ENCODE measurements around the gene PUM1.
"Not testable (repeated sequence)": the region's sequence is repeated elsewhere in the genome, so short reads cannot be mapped to it uniquely, and the experiment has no call there.

DNA sequence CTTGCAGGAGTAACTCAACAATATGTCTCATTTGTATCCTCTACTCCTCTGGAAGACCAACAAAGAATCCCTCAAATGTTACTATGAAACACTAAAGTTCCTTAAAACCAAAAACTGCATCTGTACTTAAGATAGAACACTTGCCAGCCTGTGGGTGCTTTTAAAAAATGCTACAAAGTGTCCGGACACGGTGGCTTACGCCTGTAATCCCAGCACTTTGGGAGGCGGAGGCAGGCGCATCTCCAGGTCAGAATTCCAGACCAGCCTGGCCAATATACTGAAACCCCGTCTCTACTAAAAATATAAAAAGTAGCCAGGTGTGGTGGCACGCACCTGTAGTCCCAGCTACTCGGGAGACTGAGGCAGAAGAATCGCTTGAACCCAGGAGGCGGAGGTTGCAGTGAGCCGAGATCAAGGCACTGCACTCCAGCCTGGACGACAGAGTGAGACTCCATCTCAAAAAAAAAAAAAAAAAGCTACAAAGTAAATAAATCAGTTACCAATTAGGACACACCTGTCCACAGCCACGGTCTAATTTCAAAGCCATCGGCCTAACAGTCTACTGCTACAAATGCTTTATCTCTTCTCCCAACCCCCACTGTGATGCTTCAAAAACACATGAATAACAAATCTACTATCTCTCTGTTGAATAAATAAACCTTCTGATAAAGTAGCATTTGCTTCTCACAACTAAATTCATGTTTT, 3.2 kb downstream of the PUM1 start:
- TF ChIP-seq POLR2AphosphoS5 (IDR thresholded peaks at IDR 0.05) = not testable (repeated sequence)
- TF ChIP-seq, protein P1, sequence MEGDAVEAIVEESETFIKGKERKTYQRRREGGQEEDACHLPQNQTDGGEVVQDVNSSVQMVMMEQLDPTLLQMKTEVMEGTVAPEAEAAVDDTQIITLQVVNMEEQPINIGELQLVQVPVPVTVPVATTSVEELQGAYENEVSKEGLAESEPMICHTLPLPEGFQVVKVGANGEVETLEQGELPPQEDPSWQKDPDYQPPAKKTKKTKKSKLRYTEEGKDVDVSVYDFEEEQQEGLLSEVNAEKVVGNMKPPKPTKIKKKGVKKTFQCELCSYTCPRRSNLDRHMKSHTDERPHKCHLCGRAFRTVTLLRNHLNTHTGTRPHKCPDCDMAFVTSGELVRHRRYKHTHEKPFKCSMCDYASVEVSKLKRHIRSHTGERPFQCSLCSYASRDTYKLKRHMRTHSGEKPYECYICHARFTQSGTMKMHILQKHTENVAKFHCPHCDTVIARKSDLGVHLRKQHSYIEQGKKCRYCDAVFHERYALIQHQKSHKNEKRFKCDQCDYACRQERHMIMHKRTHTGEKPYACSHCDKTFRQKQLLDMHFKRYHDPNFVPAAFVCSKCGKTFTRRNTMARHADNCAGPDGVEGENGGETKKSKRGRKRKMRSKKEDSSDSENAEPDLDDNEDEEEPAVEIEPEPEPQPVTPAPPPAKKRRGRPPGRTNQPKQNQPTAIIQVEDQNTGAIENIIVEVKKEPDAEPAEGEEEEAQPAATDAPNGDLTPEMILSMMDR (IDR thresholded peaks at IDR 0.05) = not testable (repeated sequence)

Data from prostate gland (tissue), 2 donors.